Liver (tissue), 3 donors: ENCODE results near the gene PITHD1.

Source experiments
- EGR1 ChIP-seq, 2 donors: IDR thresholded peaks; 2 replicates each; pipeline ENCODE4 v1.6.1; 2016 to 2018; ENCODE audit warnings: antibody characterized with exemption in 2 of 2, low read depth in 2 of 2
- FOXA1 ChIP-seq: IDR thresholded peaks from 2 replicates; pipeline ENCODE4 v1.6.1; 2016; ENCODE audit warnings: antibody characterized with exemption
- HNF4A ChIP-seq, 2 donors: conservative IDR thresholded peaks; 2 replicates each; pipeline ENCODE4 v1.6.1; 2016; ENCODE audit warnings: antibody characterized with exemption in 2 of 2, mild to moderate bottlenecking in 2 of 2
- HNF4G ChIP-seq: IDR thresholded peaks from 2 replicates; pipeline ENCODE4 v1.6.1; 2016; ENCODE audit warnings: antibody characterized with exemption
- RAD21 ChIP-seq, 2 donors: IDR thresholded peaks; 2 replicates each; pipeline ENCODE4 v1.6.1; 2016; ENCODE audit warnings: antibody characterized with exemption in 2 of 2, mild to moderate bottlenecking in 2 of 2
- RXRA ChIP-seq, 2 donors: IDR thresholded peaks; 2 replicates each; pipeline ENCODE4 v1.6.1; 2017 to 2018; ENCODE audit warnings: antibody characterized with exemption in 2 of 2, mild to moderate bottlenecking in 1 of 2
- SP1 ChIP-seq: IDR thresholded peaks from 2 replicates; pipeline ENCODE4 v1.6.1; 2018; ENCODE audit warnings: antibody characterized with exemption, mild to moderate bottlenecking
- TAF1 ChIP-seq: conservative IDR thresholded peaks from 2 replicates; pipeline ENCODE4 v1.6.1; 2016; ENCODE audit warnings: antibody characterized with exemption, mild to moderate bottlenecking
- YY1 ChIP-seq: IDR thresholded peaks from 2 replicates; pipeline ENCODE4 v1.6.1; 2016; ENCODE audit warnings: antibody characterized with exemption, mild to moderate bottlenecking
- TF ChIP-seq, protein P1 (sequence below): fragments of 150-350 bp; IDR thresholded peaks from 2 replicates; pipeline ENCODE4 v1.5.1; 2017; ENCODE audit warnings: improper control_type of control experiment, low read depth, low read length; ENCODE audit not compliant: missing input control
- TF ChIP-seq, protein P2 (sequence below): IDR thresholded peaks from 2 replicates; pipeline ENCODE4 v1.6.1; 2016; ENCODE audit warnings: antibody characterized with exemption
- TF ChIP-seq, protein P3 (sequence below): IDR thresholded peaks from 2 replicates; pipeline ENCODE4 v1.6.1; 2016; ENCODE audit warnings: antibody characterized with exemption, mild to moderate bottlenecking
- TF ChIP-seq, protein P4 (sequence below): IDR thresholded peaks from 2 replicates; pipeline ENCODE4 v1.6.1; 2016; ENCODE audit warnings: antibody characterized with exemption
- TF ChIP-seq, protein P5 (sequence below): IDR thresholded peaks from 2 replicates; pipeline ENCODE4 v1.6.1; 2016; ENCODE audit warnings: antibody characterized with exemption
- donor health status: healthy.
- donor health status: healthy.

DNA sequence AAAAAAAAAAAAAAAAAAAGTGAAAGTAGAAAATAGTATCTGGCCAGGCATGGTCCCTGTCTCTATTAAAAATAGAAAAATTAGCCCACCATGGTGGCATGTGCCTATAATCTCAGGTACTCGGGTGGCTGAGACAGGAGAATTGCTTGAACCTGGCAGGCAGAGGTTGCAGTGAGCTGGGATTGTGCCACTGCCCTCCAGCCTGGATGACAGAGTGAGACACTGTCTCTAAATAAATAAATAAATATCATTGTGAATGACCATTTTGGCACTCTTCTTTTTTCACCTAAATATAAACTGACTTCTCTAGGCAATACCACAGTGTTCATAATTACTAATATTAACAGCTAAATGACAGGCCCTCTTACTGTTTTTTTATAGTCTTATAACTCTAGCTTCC lies 20.4 kb upstream of the PITHD1 start:
- TF ChIP-seq, protein P1, sequence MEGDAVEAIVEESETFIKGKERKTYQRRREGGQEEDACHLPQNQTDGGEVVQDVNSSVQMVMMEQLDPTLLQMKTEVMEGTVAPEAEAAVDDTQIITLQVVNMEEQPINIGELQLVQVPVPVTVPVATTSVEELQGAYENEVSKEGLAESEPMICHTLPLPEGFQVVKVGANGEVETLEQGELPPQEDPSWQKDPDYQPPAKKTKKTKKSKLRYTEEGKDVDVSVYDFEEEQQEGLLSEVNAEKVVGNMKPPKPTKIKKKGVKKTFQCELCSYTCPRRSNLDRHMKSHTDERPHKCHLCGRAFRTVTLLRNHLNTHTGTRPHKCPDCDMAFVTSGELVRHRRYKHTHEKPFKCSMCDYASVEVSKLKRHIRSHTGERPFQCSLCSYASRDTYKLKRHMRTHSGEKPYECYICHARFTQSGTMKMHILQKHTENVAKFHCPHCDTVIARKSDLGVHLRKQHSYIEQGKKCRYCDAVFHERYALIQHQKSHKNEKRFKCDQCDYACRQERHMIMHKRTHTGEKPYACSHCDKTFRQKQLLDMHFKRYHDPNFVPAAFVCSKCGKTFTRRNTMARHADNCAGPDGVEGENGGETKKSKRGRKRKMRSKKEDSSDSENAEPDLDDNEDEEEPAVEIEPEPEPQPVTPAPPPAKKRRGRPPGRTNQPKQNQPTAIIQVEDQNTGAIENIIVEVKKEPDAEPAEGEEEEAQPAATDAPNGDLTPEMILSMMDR: no peak
- TF ChIP-seq, protein P2, sequence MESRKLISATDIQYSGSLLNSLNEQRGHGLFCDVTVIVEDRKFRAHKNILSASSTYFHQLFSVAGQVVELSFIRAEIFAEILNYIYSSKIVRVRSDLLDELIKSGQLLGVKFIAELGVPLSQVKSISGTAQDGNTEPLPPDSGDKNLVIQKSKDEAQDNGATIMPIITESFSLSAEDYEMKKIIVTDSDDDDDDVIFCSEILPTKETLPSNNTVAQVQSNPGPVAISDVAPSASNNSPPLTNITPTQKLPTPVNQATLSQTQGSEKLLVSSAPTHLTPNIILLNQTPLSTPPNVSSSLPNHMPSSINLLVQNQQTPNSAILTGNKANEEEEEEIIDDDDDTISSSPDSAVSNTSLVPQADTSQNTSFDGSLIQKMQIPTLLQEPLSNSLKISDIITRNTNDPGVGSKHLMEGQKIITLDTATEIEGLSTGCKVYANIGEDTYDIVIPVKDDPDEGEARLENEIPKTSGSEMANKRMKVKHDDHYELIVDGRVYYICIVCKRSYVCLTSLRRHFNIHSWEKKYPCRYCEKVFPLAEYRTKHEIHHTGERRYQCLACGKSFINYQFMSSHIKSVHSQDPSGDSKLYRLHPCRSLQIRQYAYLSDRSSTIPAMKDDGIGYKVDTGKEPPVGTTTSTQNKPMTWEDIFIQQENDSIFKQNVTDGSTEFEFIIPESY: no peak
- TF ChIP-seq EGR1 (IDR thresholded peaks at IDR 0.05; ENCODE audit: low read depth in 2 of 2) (no peak), TAF1 (no peak), HNF4A (conservative IDR thresholded peaks at IDR 0.05) (no peak), YY1 (no peak), RXRA (IDR thresholded peaks at IDR 0.05) (no peak), RAD21 (IDR thresholded peaks at IDR 0.05) (no peak), SP1 (no peak), FOXA1 (no peak), HNF4G (no peak)
- TF ChIP-seq, protein P3, sequence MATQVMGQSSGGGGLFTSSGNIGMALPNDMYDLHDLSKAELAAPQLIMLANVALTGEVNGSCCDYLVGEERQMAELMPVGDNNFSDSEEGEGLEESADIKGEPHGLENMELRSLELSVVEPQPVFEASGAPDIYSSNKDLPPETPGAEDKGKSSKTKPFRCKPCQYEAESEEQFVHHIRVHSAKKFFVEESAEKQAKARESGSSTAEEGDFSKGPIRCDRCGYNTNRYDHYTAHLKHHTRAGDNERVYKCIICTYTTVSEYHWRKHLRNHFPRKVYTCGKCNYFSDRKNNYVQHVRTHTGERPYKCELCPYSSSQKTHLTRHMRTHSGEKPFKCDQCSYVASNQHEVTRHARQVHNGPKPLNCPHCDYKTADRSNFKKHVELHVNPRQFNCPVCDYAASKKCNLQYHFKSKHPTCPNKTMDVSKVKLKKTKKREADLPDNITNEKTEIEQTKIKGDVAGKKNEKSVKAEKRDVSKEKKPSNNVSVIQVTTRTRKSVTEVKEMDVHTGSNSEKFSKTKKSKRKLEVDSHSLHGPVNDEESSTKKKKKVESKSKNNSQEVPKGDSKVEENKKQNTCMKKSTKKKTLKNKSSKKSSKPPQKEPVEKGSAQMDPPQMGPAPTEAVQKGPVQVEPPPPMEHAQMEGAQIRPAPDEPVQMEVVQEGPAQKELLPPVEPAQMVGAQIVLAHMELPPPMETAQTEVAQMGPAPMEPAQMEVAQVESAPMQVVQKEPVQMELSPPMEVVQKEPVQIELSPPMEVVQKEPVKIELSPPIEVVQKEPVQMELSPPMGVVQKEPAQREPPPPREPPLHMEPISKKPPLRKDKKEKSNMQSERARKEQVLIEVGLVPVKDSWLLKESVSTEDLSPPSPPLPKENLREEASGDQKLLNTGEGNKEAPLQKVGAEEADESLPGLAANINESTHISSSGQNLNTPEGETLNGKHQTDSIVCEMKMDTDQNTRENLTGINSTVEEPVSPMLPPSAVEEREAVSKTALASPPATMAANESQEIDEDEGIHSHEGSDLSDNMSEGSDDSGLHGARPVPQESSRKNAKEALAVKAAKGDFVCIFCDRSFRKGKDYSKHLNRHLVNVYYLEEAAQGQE: no peak
- TF ChIP-seq, protein P4, sequence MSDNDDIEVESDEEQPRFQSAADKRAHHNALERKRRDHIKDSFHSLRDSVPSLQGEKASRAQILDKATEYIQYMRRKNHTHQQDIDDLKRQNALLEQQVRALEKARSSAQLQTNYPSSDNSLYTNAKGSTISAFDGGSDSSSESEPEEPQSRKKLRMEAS: no peak
- TF ChIP-seq, protein P5, sequence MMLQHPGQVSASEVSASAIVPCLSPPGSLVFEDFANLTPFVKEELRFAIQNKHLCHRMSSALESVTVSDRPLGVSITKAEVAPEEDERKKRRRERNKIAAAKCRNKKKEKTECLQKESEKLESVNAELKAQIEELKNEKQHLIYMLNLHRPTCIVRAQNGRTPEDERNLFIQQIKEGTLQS: no peak
